ENCODE measurements around the gene ZNF821.

Gene ZNF821

DNA sequence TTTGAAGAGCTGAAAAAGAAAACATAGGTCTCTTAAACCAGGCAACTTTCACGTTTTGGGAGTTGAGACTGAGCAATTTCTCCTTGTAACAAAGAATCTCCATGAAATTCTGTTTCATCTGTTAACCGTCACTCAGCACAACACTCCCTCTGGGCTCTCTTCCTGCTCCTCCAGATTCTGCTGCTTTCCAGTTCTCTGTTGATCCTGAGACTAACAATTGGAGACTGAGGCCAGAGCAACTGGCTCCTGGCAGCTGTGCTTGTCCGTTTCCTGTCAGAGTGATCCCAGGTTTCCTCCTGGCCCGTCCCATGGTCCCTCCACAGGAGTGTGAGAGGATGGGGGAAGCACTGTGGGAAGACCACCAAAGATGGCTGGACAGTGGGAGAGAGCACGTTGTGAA, 43.8 kb upstream of the ZNF821 start:
- no peaks in the 10 kb centered on the region for H3K4me1 Mint-ChIP-seq
- peaks cover 70% of the 10 kb centered on the region for H3K36me3 Mint-ChIP-seq (ENCODE audit: low read depth)
- H3K4me3 Mint-ChIP-seq: no peak overlapping the region
- H3K9me3 Mint-ChIP-seq: no peaks in the 10 kb centered on the region
- no peaks in the 10 kb centered on the region for H3K27me3 Mint-ChIP-seq (ENCODE audit: low read depth, poor library complexity)
- DNase-seq: no peak
- TF ChIP-seq, protein P1, sequence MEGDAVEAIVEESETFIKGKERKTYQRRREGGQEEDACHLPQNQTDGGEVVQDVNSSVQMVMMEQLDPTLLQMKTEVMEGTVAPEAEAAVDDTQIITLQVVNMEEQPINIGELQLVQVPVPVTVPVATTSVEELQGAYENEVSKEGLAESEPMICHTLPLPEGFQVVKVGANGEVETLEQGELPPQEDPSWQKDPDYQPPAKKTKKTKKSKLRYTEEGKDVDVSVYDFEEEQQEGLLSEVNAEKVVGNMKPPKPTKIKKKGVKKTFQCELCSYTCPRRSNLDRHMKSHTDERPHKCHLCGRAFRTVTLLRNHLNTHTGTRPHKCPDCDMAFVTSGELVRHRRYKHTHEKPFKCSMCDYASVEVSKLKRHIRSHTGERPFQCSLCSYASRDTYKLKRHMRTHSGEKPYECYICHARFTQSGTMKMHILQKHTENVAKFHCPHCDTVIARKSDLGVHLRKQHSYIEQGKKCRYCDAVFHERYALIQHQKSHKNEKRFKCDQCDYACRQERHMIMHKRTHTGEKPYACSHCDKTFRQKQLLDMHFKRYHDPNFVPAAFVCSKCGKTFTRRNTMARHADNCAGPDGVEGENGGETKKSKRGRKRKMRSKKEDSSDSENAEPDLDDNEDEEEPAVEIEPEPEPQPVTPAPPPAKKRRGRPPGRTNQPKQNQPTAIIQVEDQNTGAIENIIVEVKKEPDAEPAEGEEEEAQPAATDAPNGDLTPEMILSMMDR (IDR thresholded peaks at IDR 0.05): no peak
- H3K27ac Mint-ChIP-seq: no peak overlapping the region

DNA sequence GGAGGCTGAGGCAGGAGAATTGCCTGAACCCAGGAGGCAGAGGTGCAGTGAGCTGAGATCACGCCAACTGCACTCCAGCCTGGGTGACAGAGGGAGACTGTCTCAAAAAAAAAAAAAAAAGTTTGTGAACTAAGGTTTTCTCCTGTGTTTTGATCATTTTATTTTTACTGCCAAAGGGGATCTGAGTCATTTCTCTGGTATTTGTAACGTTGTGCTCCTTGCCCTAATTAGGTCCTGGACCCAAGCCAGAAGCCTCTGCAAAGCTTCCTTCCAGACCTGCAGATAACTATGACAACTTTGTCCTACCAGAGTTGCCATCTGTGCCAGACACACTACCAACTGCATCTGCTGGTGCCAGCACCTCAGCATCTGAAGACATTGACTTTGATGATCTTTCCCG, 43.4 kb upstream of the ZNF821 start:
- peak overlapping the region; percentile 82 for H3K27ac Mint-ChIP-seq
- TF ChIP-seq, protein P1 (IDR thresholded peaks at IDR 0.05): no peak
- H3K36me3 Mint-ChIP-seq (ENCODE audit: low read depth): peaks cover 74% of the 10 kb centered on the region
- DNase-seq: no peak
- no peaks in the 10 kb centered on the region for H3K27me3 Mint-ChIP-seq (ENCODE audit: low read depth, poor library complexity)
- H3K4me1 Mint-ChIP-seq: no peaks in the 10 kb centered on the region
- H3K4me3 Mint-ChIP-seq: no peak overlapping the region
- H3K9me3 Mint-ChIP-seq: no peaks in the 10 kb centered on the region

DNA sequence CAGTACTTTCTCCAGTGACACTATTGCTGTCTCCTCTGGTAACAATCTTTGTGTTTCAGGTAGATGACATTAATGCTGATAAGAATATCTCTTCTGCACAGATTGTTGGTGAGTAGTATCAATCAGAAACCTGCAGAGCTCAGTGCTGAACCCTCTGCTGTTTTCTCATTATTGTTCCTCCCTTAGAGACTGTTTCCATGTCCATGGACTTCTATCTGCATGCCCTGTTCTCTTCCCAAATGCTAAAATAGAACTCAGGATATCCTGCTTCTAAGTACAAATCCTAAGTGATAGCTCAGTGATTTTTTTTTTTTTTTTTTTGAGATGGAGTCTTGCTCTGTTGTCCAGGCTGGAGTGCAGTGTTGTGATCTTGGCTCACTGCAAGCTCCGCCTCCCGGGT, 40.7 kb upstream of the ZNF821 start:
- no peak for DNase-seq
- peaks cover 84% of the 10 kb centered on the region for H3K36me3 Mint-ChIP-seq (ENCODE audit: low read depth)
- H3K4me3 Mint-ChIP-seq: no peak overlapping the region
- no peak overlapping the region for H3K27ac Mint-ChIP-seq
- no peaks in the 10 kb centered on the region for H3K9me3 Mint-ChIP-seq
- no peaks in the 10 kb centered on the region for H3K27me3 Mint-ChIP-seq (ENCODE audit: low read depth, poor library complexity)
- TF ChIP-seq, protein P1 (IDR thresholded peaks at IDR 0.05): no peak
- H3K4me1 Mint-ChIP-seq: no peaks in the 10 kb centered on the region

DNA sequence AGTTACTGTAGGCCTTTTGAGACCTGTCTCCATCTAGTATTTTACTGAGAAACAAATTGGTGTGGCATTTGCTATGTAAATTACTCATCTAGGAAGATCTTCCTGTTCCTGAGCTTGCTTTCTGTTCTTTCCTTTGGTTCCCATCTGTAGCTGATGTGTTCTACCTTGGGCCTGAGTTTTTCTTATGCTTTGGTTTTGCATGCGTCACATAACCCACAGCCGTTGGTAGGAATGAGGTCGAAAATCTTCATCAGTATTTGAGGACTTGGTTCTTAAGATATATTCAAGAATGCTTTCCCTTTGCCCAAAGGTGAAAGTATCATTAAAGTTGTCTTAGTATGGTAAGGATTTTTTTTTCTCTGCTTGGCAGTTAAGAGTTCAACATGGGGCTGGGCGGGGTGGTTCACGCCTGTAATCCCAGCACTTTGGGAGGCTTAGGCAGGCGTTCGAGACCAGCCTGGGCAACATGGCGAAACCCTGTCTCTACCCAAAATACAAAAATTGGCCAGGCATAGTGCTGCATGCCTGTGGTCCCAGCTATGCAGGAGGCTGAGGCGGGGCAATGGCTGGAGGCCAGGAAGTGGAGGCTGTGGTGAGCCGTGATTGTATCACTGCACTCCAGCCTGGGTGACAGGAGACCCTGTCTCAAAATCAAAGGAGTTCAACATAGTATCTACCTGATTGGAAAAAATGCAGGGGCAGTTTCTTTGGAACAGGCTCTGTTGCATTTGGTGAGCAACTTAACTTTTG, 40.1 kb upstream of the ZNF821 start:
- TF ChIP-seq, protein P1 (IDR thresholded peaks at IDR 0.05): no peak
- Mint-ChIP-seq H3K4me1 (peaks cover 2% of the 10 kb centered on the region), H3K36me3 (ENCODE audit: low read depth) (peaks cover 86% of the 10 kb centered on the region), H3K9me3 (no peaks in the 10 kb centered on the region), H3K4me3 (no peak overlapping the region), H3K27ac (peak overlapping the region; percentile 9), H3K27me3 (ENCODE audit: low read depth, poor library complexity) (no peaks in the 10 kb centered on the region)
- no peak for DNase-seq

DNA sequence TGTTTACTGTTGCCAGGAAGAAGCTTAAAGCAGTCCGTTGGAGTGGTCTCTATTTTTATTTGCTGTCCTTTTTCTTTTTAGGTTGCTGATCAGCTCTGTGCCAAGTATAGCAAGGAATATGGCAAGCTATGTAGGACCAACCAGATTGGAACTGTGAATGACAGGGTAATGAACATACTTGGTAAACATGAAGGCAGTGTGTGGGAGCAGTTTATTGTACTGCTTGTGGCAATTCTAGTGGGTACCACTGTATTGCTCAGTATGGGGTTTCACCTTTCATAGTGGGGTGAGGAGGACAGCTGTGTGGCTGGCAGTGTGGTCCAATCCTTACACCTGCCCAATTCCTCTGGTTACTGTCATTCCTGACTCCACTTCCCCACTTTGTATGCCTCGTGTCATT, 36.7 kb upstream of the ZNF821 start:
- no peaks in the 10 kb centered on the region for H3K9me3 Mint-ChIP-seq
- H3K4me1 Mint-ChIP-seq: peaks cover 7% of the 10 kb centered on the region
- no peaks in the 10 kb centered on the region for H3K27me3 Mint-ChIP-seq (ENCODE audit: low read depth, poor library complexity)
- TF ChIP-seq, protein P1 (IDR thresholded peaks at IDR 0.05): no peak
- DNase-seq: no peak
- no peak overlapping the region for H3K27ac Mint-ChIP-seq
- H3K36me3 Mint-ChIP-seq (ENCODE audit: low read depth): peaks cover 91% of the 10 kb centered on the region
- no peak overlapping the region for H3K4me3 Mint-ChIP-seq

DNA sequence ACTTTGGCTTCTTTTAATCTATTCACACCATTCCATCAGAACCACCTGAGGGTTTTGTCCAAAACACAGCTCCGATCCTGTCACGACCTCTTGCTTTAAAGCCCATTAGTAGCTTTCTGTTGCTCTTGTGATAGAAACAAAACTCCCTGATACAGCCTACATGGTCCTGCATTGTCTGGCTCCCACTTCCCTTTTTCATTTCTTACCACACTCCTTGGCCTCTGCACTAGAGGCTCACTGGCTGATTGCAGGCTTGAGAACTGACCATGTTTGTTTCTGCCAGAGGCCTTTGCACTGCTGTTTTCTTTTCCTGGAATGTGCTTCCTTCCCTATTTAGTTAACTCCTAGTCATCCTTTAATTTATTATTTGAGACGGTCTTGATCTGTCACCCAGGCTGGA, 35.1 kb upstream of the ZNF821 start:
- no peaks in the 10 kb centered on the region for H3K27me3 Mint-ChIP-seq (ENCODE audit: low read depth, poor library complexity)
- peaks cover 96% of the 10 kb centered on the region for H3K36me3 Mint-ChIP-seq (ENCODE audit: low read depth)
- H3K9me3 Mint-ChIP-seq: no peaks in the 10 kb centered on the region
- TF ChIP-seq, protein P1 (IDR thresholded peaks at IDR 0.05): no peak
- no peak for DNase-seq
- H3K27ac Mint-ChIP-seq: peak overlapping the region; percentile 87
- H3K4me1 Mint-ChIP-seq: peaks cover 11% of the 10 kb centered on the region
- no peak overlapping the region for H3K4me3 Mint-ChIP-seq

Measured in nephron progenitor cell (in vitro differentiated cells).